Measurements from ENCODE around the gene CRIM1.

Gene CRIM1

GRCh38 chr2:36582538-36582937 is 227.0 kb downstream of the CRIM1 start:
- Histone ChIP-seq H3K9me3 (replicated peaks; ENCODE audit: insufficient read depth, low read length) (no peaks in the 10 kb centered on the region), H3K27ac (ENCODE audit: low read length) (no peak overlapping the region), H3K9me2 (replicated peaks; ENCODE audit: insufficient read depth, low read length) (no peaks in the 10 kb centered on the region), H3K4me3 (ENCODE audit: low read length) (no peak overlapping the region), H3K79me2 (ENCODE audit: low read length) (no peaks in the 10 kb centered on the region), H2AFZ (ENCODE audit: low read length) (no peak overlapping the region), H3K36me3 (replicated peaks; ENCODE audit: insufficient read depth, low read length) (no peaks in the 10 kb centered on the region; the same call in 1 of the 2 replicates), H4K20me1 (ENCODE audit: insufficient read depth, low read length) (no peaks in the 10 kb centered on the region), H3K4me1 (ENCODE audit: low read length) (peaks cover 6% of the 10 kb centered on the region), H3K27me3 (replicated peaks; ENCODE audit: insufficient read depth, low read length) (no peaks in the 10 kb centered on the region), H3F3A (ENCODE audit: insufficient read depth, low read length) (no peaks in the 10 kb centered on the region), H3K9ac (ENCODE audit: low read length) (no peak overlapping the region), H3K4me2 (ENCODE audit: low read depth, low read length) (no peak overlapping the region)
- TF ChIP-seq EZH2 (optimal IDR thresholded peaks at IDR 0.05; ENCODE audit: low read depth, low read length): no peak
- no peak for TF ChIP-seq EZH2phosphoT487 (IDR thresholded peaks at IDR 0.05; ENCODE audit: low read length)
- no peak for TF ChIP-seq CTCF (IDR thresholded peaks at IDR 0.05; ENCODE audit: low read length)
- DNase-seq: no peak

- Histone ChIP-seq H3K4me1 (ENCODE audit: low read length) (peaks cover 6% of the 10 kb centered on the region), H3K27ac (ENCODE audit: low read length) (no peak overlapping the region), H3K4me3 (ENCODE audit: low read length) (no peak overlapping the region), H3K4me2 (ENCODE audit: low read depth, low read length) (no peak overlapping the region), H3K9me3 (replicated peaks; ENCODE audit: insufficient read depth, low read length) (no peaks in the 10 kb centered on the region), H4K20me1 (ENCODE audit: insufficient read depth, low read length) (no peaks in the 10 kb centered on the region), H3K79me2 (ENCODE audit: low read length) (no peaks in the 10 kb centered on the region), H2AFZ (ENCODE audit: low read length) (no peak overlapping the region), H3K27me3 (replicated peaks; ENCODE audit: insufficient read depth, low read length) (no peaks in the 10 kb centered on the region), H3K9me2 (replicated peaks; ENCODE audit: insufficient read depth, low read length) (no peaks in the 10 kb centered on the region), H3K36me3 (replicated peaks; ENCODE audit: insufficient read depth, low read length) (no peaks in the 10 kb centered on the region; the same call in 1 of the 2 replicates), H3F3A (ENCODE audit: insufficient read depth, low read length) (no peaks in the 10 kb centered on the region), H3K9ac (ENCODE audit: low read length) (no peak overlapping the region)
- no peak for TF ChIP-seq EZH2 (optimal IDR thresholded peaks at IDR 0.05; ENCODE audit: low read depth, low read length)
- no peak for TF ChIP-seq CTCF (IDR thresholded peaks at IDR 0.05; ENCODE audit: low read length)
- no peak for TF ChIP-seq EZH2phosphoT487 (IDR thresholded peaks at IDR 0.05; ENCODE audit: low read length)
- DNase-seq: no peak
Observed at GRCh38 chr2:36582951-36583350, 227.4 kb downstream of the CRIM1 start.

GRCh38 chr2:36584148-36584794 is 228.7 kb downstream of the CRIM1 start:
- Histone ChIP-seq H4K20me1 (ENCODE audit: insufficient read depth, low read length) (no peaks in the 10 kb centered on the region), H3K9me3 (replicated peaks; ENCODE audit: insufficient read depth, low read length) (no peaks in the 10 kb centered on the region), H3K79me2 (ENCODE audit: low read length) (no peaks in the 10 kb centered on the region), H3K36me3 (replicated peaks; ENCODE audit: insufficient read depth, low read length) (no peaks in the 10 kb centered on the region; the same call in 1 of the 2 replicates), H3K4me2 (ENCODE audit: low read depth, low read length) (no peak overlapping the region), H3K4me1 (ENCODE audit: low read length) (no peaks in the 10 kb centered on the region), H3F3A (ENCODE audit: insufficient read depth, low read length) (no peaks in the 10 kb centered on the region), H3K4me3 (ENCODE audit: low read length) (no peak overlapping the region), H3K27ac (ENCODE audit: low read length) (no peak overlapping the region), H3K27me3 (replicated peaks; ENCODE audit: insufficient read depth, low read length) (no peaks in the 10 kb centered on the region), H3K9me2 (replicated peaks; ENCODE audit: insufficient read depth, low read length) (no peaks in the 10 kb centered on the region), H2AFZ (ENCODE audit: low read length) (no peak overlapping the region), H3K9ac (ENCODE audit: low read length) (no peak overlapping the region)
- DNase-seq: no peak
- TF ChIP-seq EZH2phosphoT487 (IDR thresholded peaks at IDR 0.05; ENCODE audit: low read length): no peak
- TF ChIP-seq CTCF (IDR thresholded peaks at IDR 0.05; ENCODE audit: low read length): no peak
- TF ChIP-seq EZH2 (optimal IDR thresholded peaks at IDR 0.05; ENCODE audit: low read depth, low read length): no peak
